ENCODE measurements around the gene EMC6.

DNA sequence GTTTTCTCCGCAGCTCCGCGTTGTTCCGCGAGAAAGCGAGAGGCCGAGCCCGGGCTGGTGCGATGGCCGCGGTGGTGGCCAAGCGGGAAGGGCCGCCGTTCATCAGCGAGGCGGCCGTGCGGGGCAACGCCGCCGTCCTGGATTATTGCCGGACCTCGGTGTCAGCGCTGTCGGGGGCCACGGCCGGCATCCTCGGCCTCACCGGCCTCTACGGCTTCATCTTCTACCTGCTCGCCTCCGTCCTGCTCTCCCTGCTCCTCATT is 404 bp downstream of the EMC6 start:
- no peak for TF ChIP-seq YY1 (IDR thresholded peaks at IDR 0.05; ENCODE audit: insufficient read depth, insufficient read length)
- TF ChIP-seq ZNF274 (IDR thresholded peaks at IDR 0.05; ENCODE audit: low read depth, low read length) = no peak

Data from NT2/D1 (cell line).